ENCODE data around the gene ETS1.

Gene ETS1

DNA sequence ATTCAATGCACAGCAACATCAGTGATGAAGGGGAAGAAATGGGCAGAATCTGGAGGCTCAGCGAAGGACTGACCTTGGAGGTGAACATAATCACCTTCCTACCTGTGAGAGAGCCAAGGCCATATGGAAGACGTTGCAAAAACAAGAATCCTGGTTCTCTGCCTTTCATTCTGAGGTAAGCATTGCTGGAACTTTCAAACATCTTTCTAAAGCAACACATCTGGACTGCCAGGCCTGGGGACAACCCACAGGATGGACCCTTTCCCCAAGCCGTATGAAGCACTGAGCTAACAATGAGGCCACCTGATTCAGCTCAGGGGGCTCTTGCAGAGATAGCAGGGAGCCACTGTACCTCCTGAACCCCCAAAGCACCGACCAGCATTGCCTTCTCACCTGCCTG is 70.5 kb downstream of the ETS1 start (continued):
- TF ChIP-seq PRDM10 (tag by site-specific recombination; IDR thresholded peaks at IDR 0.05): no peak

- no peak for TF ChIP-seq ZNF221 (tag by site-specific recombination; IDR thresholded peaks at IDR 0.05; ENCODE audit: borderline replicate concordance)
- TF ChIP-seq ZNF571 (tag by site-specific recombination; IDR thresholded peaks at IDR 0.05): no peak
- no peak for TF ChIP-seq MZF1 (tag by site-specific recombination; IDR thresholded peaks at IDR 0.05; ENCODE audit: borderline replicate concordance)
- no peak for TF ChIP-seq ZNF529 (tag by site-specific recombination; IDR thresholded peaks at IDR 0.05; ENCODE audit: insufficient replicate concordance)
- no peak for TF ChIP-seq REPIN1 (tag by site-specific recombination; IDR thresholded peaks at IDR 0.05; ENCODE audit: low read depth)
- no peak for TF ChIP-seq ZNF426 (tag by site-specific recombination; IDR thresholded peaks at IDR 0.05)
- Histone ChIP-seq H3K4me3 (ENCODE audit: low read depth, low read length) (no peak overlapping the region), H3K4me1 (ENCODE audit: control insufficient read depth, insufficient read depth, low read length) (peaks cover 2% of the 10 kb centered on the region; the same call in 1 of the 2 replicates), H3K36me3 (ENCODE audit: control insufficient read depth in 2 of 2, insufficient read depth in 1 of 2, low read length in 2 of 2) (peaks cover 0 to 7% of the 10 kb centered on the region in 2 experiments; a peak in 1 of 3 replicates), H3K9me3 (ENCODE audit: control insufficient read depth, insufficient read depth, low read depth, low read length) (no peaks in the 10 kb centered on the region), H3K27ac (ENCODE audit: extremely low read depth, low read depth, low read length) (no peak overlapping the region)
- POLR2A ChIA-PET: no interaction called here
- CTCF ChIA-PET: no interaction called here
Observed at GRCh38 chr11:128515826-128516778, 71.3 kb downstream of the ETS1 start.

DNA sequence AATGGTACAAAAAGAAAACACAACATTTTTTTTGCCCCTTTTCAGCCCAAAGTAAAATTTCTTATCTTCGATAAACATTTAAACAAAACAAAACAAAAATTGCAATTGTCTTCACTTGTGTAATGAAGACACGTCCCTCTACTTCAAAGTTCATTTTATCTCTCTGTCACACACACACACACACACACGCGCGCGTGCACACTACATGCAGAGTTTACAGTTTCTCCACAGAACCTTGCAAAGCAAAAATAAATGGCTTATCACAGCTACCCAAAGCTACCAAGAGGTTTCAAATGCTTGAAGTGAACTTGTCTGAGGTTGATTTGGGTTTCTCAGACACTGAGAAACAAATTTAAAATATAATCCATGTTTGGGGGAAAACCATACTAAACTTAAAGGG is 72.3 kb downstream of the ETS1 start:
- peaks cover 0 to 7% of the 10 kb centered on the region in 2 experiments; a peak in 1 of 3 replicates for H3K36me3 ChIP-seq (ENCODE audit: control insufficient read depth in 2 of 2, insufficient read depth in 1 of 2, low read length in 2 of 2)
- ChIA-PET CTCF (no interaction called here), POLR2A (no interaction called here)
- no peak overlapping the region for H3K4me3 ChIP-seq (ENCODE audit: low read depth, low read length)
- TF ChIP-seq ZNF660 (tag by site-specific recombination; IDR thresholded peaks at IDR 0.05) (no peak), ZNF791 (tag by site-specific recombination; IDR thresholded peaks at IDR 0.05) (no peak)
- TF ChIP-seq, protein P1, sequence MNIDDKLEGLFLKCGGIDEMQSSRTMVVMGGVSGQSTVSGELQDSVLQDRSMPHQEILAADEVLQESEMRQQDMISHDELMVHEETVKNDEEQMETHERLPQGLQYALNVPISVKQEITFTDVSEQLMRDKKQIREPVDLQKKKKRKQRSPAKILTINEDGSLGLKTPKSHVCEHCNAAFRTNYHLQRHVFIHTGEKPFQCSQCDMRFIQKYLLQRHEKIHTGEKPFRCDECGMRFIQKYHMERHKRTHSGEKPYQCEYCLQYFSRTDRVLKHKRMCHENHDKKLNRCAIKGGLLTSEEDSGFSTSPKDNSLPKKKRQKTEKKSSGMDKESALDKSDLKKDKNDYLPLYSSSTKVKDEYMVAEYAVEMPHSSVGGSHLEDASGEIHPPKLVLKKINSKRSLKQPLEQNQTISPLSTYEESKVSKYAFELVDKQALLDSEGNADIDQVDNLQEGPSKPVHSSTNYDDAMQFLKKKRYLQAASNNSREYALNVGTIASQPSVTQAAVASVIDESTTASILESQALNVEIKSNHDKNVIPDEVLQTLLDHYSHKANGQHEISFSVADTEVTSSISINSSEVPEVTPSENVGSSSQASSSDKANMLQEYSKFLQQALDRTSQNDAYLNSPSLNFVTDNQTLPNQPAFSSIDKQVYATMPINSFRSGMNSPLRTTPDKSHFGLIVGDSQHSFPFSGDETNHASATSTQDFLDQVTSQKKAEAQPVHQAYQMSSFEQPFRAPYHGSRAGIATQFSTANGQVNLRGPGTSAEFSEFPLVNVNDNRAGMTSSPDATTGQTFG (tag by site-specific recombination; IDR thresholded peaks at IDR 0.05; ENCODE audit: borderline replicate concordance): no peak
- no peak overlapping the region for H3K27ac ChIP-seq (ENCODE audit: extremely low read depth, low read depth, low read length)
- H3K9me3 ChIP-seq (ENCODE audit: control insufficient read depth, insufficient read depth, low read depth, low read length): no peaks in the 10 kb centered on the region
- peaks cover 2% of the 10 kb centered on the region; the same call in 1 of the 2 replicates for H3K4me1 ChIP-seq (ENCODE audit: control insufficient read depth, insufficient read depth, low read length)

DNA sequence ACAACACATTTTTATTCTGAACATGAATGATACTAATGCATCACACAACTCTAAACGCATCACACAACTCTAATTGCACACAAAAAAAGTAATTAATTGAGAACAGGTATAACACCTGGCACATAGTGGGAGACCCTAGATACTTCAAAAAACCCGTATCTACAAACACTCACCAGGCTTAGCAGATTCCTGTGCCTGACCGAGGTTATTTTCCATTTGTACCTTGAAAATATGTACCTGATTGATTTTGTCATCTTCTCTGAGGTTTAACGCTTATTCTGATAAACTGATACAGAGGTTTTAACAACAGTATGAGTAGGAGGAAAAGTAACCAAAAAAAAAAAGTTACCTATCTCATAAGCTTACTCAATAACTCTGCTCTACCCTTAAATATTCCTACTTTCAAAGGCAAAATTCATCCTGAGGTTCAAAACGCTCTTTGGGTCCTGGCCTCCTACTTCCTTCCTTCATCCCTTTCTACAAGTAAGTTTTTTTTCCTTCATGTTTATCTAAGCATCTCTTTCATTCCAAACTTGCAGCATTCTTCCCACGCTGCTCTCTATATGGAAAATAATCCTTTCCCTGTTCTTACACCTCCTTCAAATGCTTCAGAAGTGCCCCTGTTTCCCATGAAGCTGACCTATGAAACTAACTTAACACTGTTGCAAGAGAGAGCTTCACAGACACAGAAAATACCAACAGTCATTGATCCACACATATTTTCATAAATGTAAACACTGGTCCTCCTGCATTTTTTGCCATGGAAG is 73.3 kb downstream of the ETS1 start:
- no peak overlapping the region for H3K4me3 ChIP-seq (ENCODE audit: low read depth, low read length)
- no peaks in the 10 kb centered on the region for H3K9me3 ChIP-seq (ENCODE audit: control insufficient read depth, insufficient read depth, low read depth, low read length)
- no peaks in the 10 kb centered on the region; the same call in 1 of the 2 replicates for H3K4me1 ChIP-seq (ENCODE audit: control insufficient read depth, insufficient read depth, low read length)
- TF ChIP-seq ZNF610 (tag by site-specific recombination; IDR thresholded peaks at IDR 0.05; ENCODE audit: borderline replicate concordance) (no peak), ZNF585B (tag by site-specific recombination; IDR thresholded peaks at IDR 0.05) (no peak), FEZF1 (tag by site-specific recombination; IDR thresholded peaks at IDR 0.05) (no peak), ZNF214 (tag by site-specific recombination; IDR thresholded peaks at IDR 0.05; ENCODE audit: borderline replicate concordance) (no peak), IKZF3 (tag by site-specific recombination; IDR thresholded peaks at IDR 0.05) (no peak), REPIN1 (tag by site-specific recombination; IDR thresholded peaks at IDR 0.05; ENCODE audit: low read depth) (no peak), OVOL3 (tag by site-specific recombination; IDR thresholded peaks at IDR 0.05) (no peak), ZNF473 (tag by site-specific recombination; IDR thresholded peaks at IDR 0.05) (no peak)
- TF ChIP-seq, protein P2, sequence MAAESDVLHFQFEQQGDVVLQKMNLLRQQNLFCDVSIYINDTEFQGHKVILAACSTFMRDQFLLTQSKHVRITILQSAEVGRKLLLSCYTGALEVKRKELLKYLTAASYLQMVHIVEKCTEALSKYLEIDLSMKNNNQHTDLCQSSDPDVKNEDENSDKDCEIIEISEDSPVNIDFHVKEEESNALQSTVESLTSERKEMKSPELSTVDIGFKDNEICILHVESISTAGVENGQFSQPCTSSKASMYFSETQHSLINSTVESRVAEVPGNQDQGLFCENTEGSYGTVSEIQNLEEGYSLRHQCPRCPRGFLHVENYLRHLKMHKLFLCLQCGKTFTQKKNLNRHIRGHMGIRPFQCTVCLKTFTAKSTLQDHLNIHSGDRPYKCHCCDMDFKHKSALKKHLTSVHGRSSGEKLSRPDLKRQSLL (tag by site-specific recombination; IDR thresholded peaks at IDR 0.05): no peak
- peaks cover 0 to 7% of the 10 kb centered on the region in 2 experiments; a peak in 1 of 3 replicates for H3K36me3 ChIP-seq (ENCODE audit: control insufficient read depth in 2 of 2, insufficient read depth in 1 of 2, low read length in 2 of 2)
- CTCF ChIA-PET: no interaction called here
- POLR2A ChIA-PET: no interaction called here
- no peak overlapping the region for H3K27ac ChIP-seq (ENCODE audit: extremely low read depth, low read depth, low read length)

Measured in HEK293 (cell line).